Keratinocyte (primary cell): Measurements from ENCODE around the gene PRR20D. TPM values are rescaled to one million over a fixed set of nuclear protein-coding genes. Genes with fewer than 3 reads are reported as not detected.
"Not testable (repeated sequence)": the region's sequence is repeated elsewhere in the genome, so short reads cannot be mapped to it uniquely, and the experiment has no call there.

Experiments used
- DNase-seq: peaks from one replicate; pipeline ENCODE4 v3.0.0-alpha.2; 2011; ENCODE audit warnings: low read depth, missing footprints, low spot score
- FAIRE-seq: peaks from 2 replicates; lab custom pipeline; 2011; peaks lifted over from hg19 to GRCh38; lab: Jason Lieb, UNC
- H2AFZ ChIP-seq: 2 replicates; pipeline ENCODE4 v1.6.0; 2012; ENCODE audit warnings: low read length, control low read depth, inconsistent platforms; ENCODE audit not compliant: control insufficient read depth
- H3K27ac ChIP-seq: 2 replicates; pipeline ENCODE4 v1.5.1; 2011; ENCODE audit warnings: low read length; ENCODE audit not compliant: control insufficient read depth, insufficient read depth
- H3K27me3 ChIP-seq: 3 replicates; pipeline ENCODE4 v1.6.0; 2011; ENCODE audit warnings: low read length; ENCODE audit not compliant: control insufficient read depth, insufficient read depth; ENCODE audit errors: extremely low read depth
- H3K36me3 ChIP-seq, 2 experiments: 2 replicates in 1 of 2; 3 replicates in 1 of 2; pipeline ENCODE4 v1.5.1; 2011; ENCODE audit warnings: low read length in 2 of 2, mild to moderate bottlenecking in 1 of 2; ENCODE audit not compliant: control insufficient read depth in 2 of 2, insufficient read depth in 2 of 2; ENCODE audit errors: extremely low read depth in 1 of 2
- H3K4me1 ChIP-seq: 3 replicates; pipeline ENCODE4 v1.5.1; 2011; ENCODE audit warnings: low read length; ENCODE audit not compliant: control insufficient read depth, insufficient read depth; ENCODE audit errors: extremely low read depth
- H3K4me2 ChIP-seq: 3 replicates; pipeline ENCODE4 v1.6.0; 2011; ENCODE audit warnings: low read depth, low read length; ENCODE audit not compliant: control insufficient read depth, insufficient read depth; ENCODE audit errors: extremely low read depth
- H3K4me3 ChIP-seq, 3 experiments: fragments of 200-600 bp in 1 of 3; sonication (generic) in 1 of 3; 2 replicates in 2 of 3; 3 replicates in 1 of 3; pipeline ENCODE4 v1.5.1; 2011 to 2016; ENCODE audit warnings: low read length in 3 of 3, mild to moderate bottlenecking in 3 of 3, control low read depth in 2 of 3, inconsistent platforms in 1 of 3, low read depth in 1 of 3, mixed read lengths in 1 of 3, mixed run types in 1 of 3, moderate library complexity in 1 of 3; ENCODE audit not compliant: control insufficient read depth in 2 of 3, insufficient read depth in 2 of 3; ENCODE audit errors: extremely low read depth in 1 of 3
- H3K79me2 ChIP-seq: 2 replicates; pipeline ENCODE4 v1.6.0; 2012; ENCODE audit warnings: low read length; ENCODE audit not compliant: control insufficient read depth, insufficient read depth
- H3K9ac ChIP-seq: 3 replicates; pipeline ENCODE4 v1.6.0; 2011; ENCODE audit warnings: low read length; ENCODE audit not compliant: control insufficient read depth, insufficient read depth; ENCODE audit errors: extremely low read depth
- H3K9me1 ChIP-seq: 3 replicates; pipeline ENCODE4 v1.6.0; 2011; ENCODE audit warnings: low read length; ENCODE audit not compliant: control insufficient read depth, insufficient read depth; ENCODE audit errors: extremely low read depth
- H3K9me3 ChIP-seq: 2 replicates; pipeline ENCODE4 v1.5.1; 2012; ENCODE audit warnings: low read depth, low read length; ENCODE audit not compliant: control insufficient read depth
- H4K20me1 ChIP-seq: 3 replicates; pipeline ENCODE4 v1.6.0; 2011; ENCODE audit warnings: low read length; ENCODE audit not compliant: control insufficient read depth, insufficient read depth; ENCODE audit errors: extremely low read depth
- CTCF ChIP-seq, 3 experiments: IDR thresholded peaks in 1 of 3; conservative IDR thresholded peaks in 1 of 3; optimal IDR thresholded peaks in 1 of 3; 2 replicates in 2 of 3; 3 replicates in 1 of 3; pipeline versions ENCODE3 to v1.5.1; 2011; ENCODE audit warnings: low read length in 3 of 3, mild to moderate bottlenecking in 3 of 3, moderate library complexity in 2 of 3, control low read depth in 1 of 3, inconsistent platforms in 1 of 3; ENCODE audit not compliant: insufficient read depth in 2 of 3; ENCODE audit errors: extremely low read depth in 1 of 3
- EZH2 ChIP-seq: IDR thresholded peaks from one replicate; pipeline ENCODE4 v1.6.1; 2012; ENCODE audit warnings: inconsistent platforms, mild to moderate bottlenecking, low read length, moderate library complexity
- dilution Hi-C: fragments of 300-500 bp; cut with MboI; formaldehyde crosslinking; loops from one replicate; pipeline ENCODE4 v1.7.0; 2020; ENCODE audit warnings: low sequenced_read_pairs; ENCODE audit not compliant: extremely low pct_ligation_motif_present
- polyA plus RNA-seq, 5 experiments: library from polyadenylated mRNA; depleted of rRNA in 3 of 5; stranded (reverse) in 3 of 5; stranded (forward) in 1 of 5; unstranded in 1 of 5; fragments of >200 nt; gene quantifications; 1 replicate in 1 of 5; 2 replicates in 3 of 5; 3 replicates in 1 of 5; pipeline versions ENCODE4 v1.2.1 to v1.2.3, GENCODE V29; 2011 to 2012; ENCODE audit warnings: missing spikeins in 2 of 5, low read depth in 1 of 5, low replicate concordance in 1 of 5

Gene PRR20D
- polyA plus RNA-seq, 1 donor (not counting 4 experiments of a cell fraction or from before 2014, with no cell fraction given), result not detected

- H3K4me2 ChIP-seq, result no peak overlapping the region
- no peak for FAIRE-seq
- no peak overlapping the region for H3K4me3 ChIP-seq
- no peak overlapping the region for H3K9ac ChIP-seq
- H3K27ac ChIP-seq, result no peak overlapping the region
- TF ChIP-seq EZH2 (no peak), CTCF (optimal IDR thresholded peaks at IDR 0.05 in 1 of 3, IDR thresholded peaks at IDR 0.05 in 1 of 3, conservative IDR thresholded peaks at IDR 0.05 in 1 of 3; ENCODE audit: extremely low read depth in 1 of 3, insufficient read depth in 2 of 3, low read length in 3 of 3) (no peak)
- no peaks in the 10 kb centered on the region for H4K20me1 ChIP-seq
- H3K36me3 ChIP-seq, result no peaks in the 10 kb centered on the region
- H3K9me1 ChIP-seq, result no peaks in the 10 kb centered on the region
- dilution Hi-C loops, result no loop called here
- H3K79me2 ChIP-seq, result no peaks in the 10 kb centered on the region
- no peak for DNase-seq
- H3K9me3 ChIP-seq, result no peaks in the 10 kb centered on the region
- no peaks in the 10 kb centered on the region for H3K4me1 ChIP-seq
- no peak overlapping the region for H2AFZ ChIP-seq
- H3K27me3 ChIP-seq, result no peaks in the 10 kb centered on the region
Observed at GRCh38 chr13:57137585-57137984, 22.8 kb upstream of the PRR20D start.

GRCh38 chr13:57138988-57139387, 21.4 kb upstream of the PRR20D start:
- H2AFZ ChIP-seq, result no peak overlapping the region
- dilution Hi-C loops, result no loop called here
- H3K36me3 ChIP-seq, result no peaks in the 10 kb centered on the region
- no peaks in the 10 kb centered on the region for H3K79me2 ChIP-seq
- H3K27ac ChIP-seq, result no peak overlapping the region
- FAIRE-seq (no peak), DNase-seq (no peak)
- no peaks in the 10 kb centered on the region for H4K20me1 ChIP-seq
- no peaks in the 10 kb centered on the region for H3K9me3 ChIP-seq
- H3K9me1 ChIP-seq, result no peaks in the 10 kb centered on the region
- no peak overlapping the region for H3K9ac ChIP-seq
- TF ChIP-seq CTCF (optimal IDR thresholded peaks at IDR 0.05 in 1 of 3, IDR thresholded peaks at IDR 0.05 in 1 of 3, conservative IDR thresholded peaks at IDR 0.05 in 1 of 3; ENCODE audit: extremely low read depth in 1 of 3, insufficient read depth in 2 of 3, low read length in 3 of 3), result no peak
- TF ChIP-seq EZH2, result no peak
- H3K4me1 ChIP-seq, result no peaks in the 10 kb centered on the region
- no peaks in the 10 kb centered on the region for H3K27me3 ChIP-seq
- no peak overlapping the region for H3K4me3 ChIP-seq
- H3K4me2 ChIP-seq, result no peak overlapping the region

- H3K27me3 ChIP-seq, H4K20me1 ChIP-seq, H3K4me2 ChIP-seq, H3K9me1 ChIP-seq, H3K9ac ChIP-seq, H3K36me3 ChIP-seq, FAIRE-seq, H3K4me1 ChIP-seq, DNase-seq, dilution Hi-C loops, H3K79me2 ChIP-seq, H3K9me3 ChIP-seq, H3K27ac ChIP-seq, H3K4me3 ChIP-seq, H2AFZ ChIP-seq: not testable (repeated sequence)
Observed at GRCh38 chr13:57139781-57140180, 20.7 kb upstream of the PRR20D start.

- dilution Hi-C loops, H3K9ac ChIP-seq, H2AFZ ChIP-seq, H3K4me3 ChIP-seq, H3K27ac ChIP-seq, H3K9me3 ChIP-seq, H3K4me1 ChIP-seq, H3K36me3 ChIP-seq, H3K9me1 ChIP-seq, H3K27me3 ChIP-seq, H4K20me1 ChIP-seq, DNase-seq, FAIRE-seq, H3K4me2 ChIP-seq, H3K79me2 ChIP-seq: not testable (repeated sequence)
Observed at GRCh38 chr13:57140235-57140968, 20.0 kb upstream of the PRR20D start, which contains the start of gene PRR20A. Gene PRR20A (plus strand): TSS chr13:57140918. CDS start chr13:57141305, 387 bp downstream.
